ENCODE results near the gene RAMP2. TPM values are rescaled to one million over a fixed set of nuclear protein-coding genes. Genes with fewer than 3 reads are reported as not detected.
"Not testable (repeated sequence)": the region's sequence is repeated elsewhere in the genome, so short reads cannot be mapped to it uniquely, and the experiment has no call there.

RAMP2 gene
- total RNA-seq, 2 donors from 2014 or later = 40.9 to 49.7 TPM

GRCh38 chr17:42761638-42762037 lies 611 bp downstream of the RAMP2 start:
- DNase-seq = no peak
- intact Hi-C loops (cut with DNase I) = loop anchor here (2.0 to 5.0 kb wide), 3 partner anchors 39 to 184 kb away; partner anchors contain the start of gene PSMC3IP (in 1 of the 2)
- ATAC-seq = no peak

GRCh38 chr17:42766124-42766523 lies 5.1 kb downstream of the RAMP2 start:
- intact Hi-C loops (cut with DNase I) = no loop called here
- DNase-seq (no peak), ATAC-seq (no peak)

GRCh38 chr17:42767512-42767911 lies 6.5 kb downstream of the RAMP2 start:
- intact Hi-C loops (cut with DNase I) = no loop called here
- DNase-seq (no peak), ATAC-seq (no peak)

GRCh38 chr17:42768006-42768405 lies 7.0 kb downstream of the RAMP2 start:
- intact Hi-C loops (cut with DNase I); ATAC-seq: not testable (repeated sequence)

GRCh38 chr17:42769964-42770363 lies 8.9 kb downstream of the RAMP2 start:
- DNase-seq; intact Hi-C loops (cut with DNase I); ATAC-seq: not testable (repeated sequence)

More at GRCh38 chr17:42768006-42768405, 7.0 kb downstream of the RAMP2 start:
- not testable (repeated sequence) for DNase-seq

- DNase-seq = no peak
- no peak for ATAC-seq
- intact Hi-C loops (cut with DNase I) = no loop called here
These were observed 11.9 kb downstream of the RAMP2 start for GRCh38 chr17:42772945-42773289.

- ATAC-seq = peak; percentile 96 to 98
- DNase-seq = peak; percentile 79
- intact Hi-C loops (cut with DNase I) = no loop called here
These were observed 12.4 kb downstream of the RAMP2 start, which contains the start of gene VPS25 for GRCh38 chr17:42773290-42774035. TSS of gene VPS25 (plus strand) at chr17:42773449. CDS start at chr17:42773476, 27 bp downstream.

GRCh38 chr17:42774066-42774745 lies 13.2 kb downstream of the RAMP2 start:
- ATAC-seq (no peak), DNase-seq (no peak)
- intact Hi-C loops (cut with DNase I) = no loop called here

GRCh38 chr17:42775534-42776098 lies 14.6 kb downstream of the RAMP2 start:
- intact Hi-C loops (cut with DNase I) = no loop called here
- DNase-seq = no peak
- no peak for ATAC-seq

- intact Hi-C loops (cut with DNase I) = no loop called here
These were observed 17.5 kb downstream of the RAMP2 start for GRCh38 chr17:42778570-42778969.

GRCh38 chr17:42779304-42779935 lies 18.4 kb downstream of the RAMP2 start:
- DNase-seq = no peak
- ATAC-seq = no peak
- intact Hi-C loops (cut with DNase I) = no loop called here

More at GRCh38 chr17:42778570-42778969, 17.5 kb downstream of the RAMP2 start:
- no peak for DNase-seq
- ATAC-seq = no peak

GRCh38 chr17:42779936-42780850 lies 19.2 kb downstream of the RAMP2 start, which contains the start of gene WNK4:
TSS of gene WNK4 (plus strand) at chr17:42780610. CDS start at chr17:42780699, 89 bp downstream.
- peak; percentile 60 to 62 for ATAC-seq

GRCh38 chr17:42780851-42781638 lies 20.0 kb downstream of the RAMP2 start:
- no peak for ATAC-seq
- intact Hi-C loops (cut with DNase I) = no loop called here

More at GRCh38 chr17:42779936-42780850, 19.2 kb downstream of the RAMP2 start, which contains the start of gene WNK4:
- DNase-seq = no peak
- intact Hi-C loops (cut with DNase I) = no loop called here

GRCh38 chr17:42781639-42782165 lies 20.7 kb downstream of the RAMP2 start:
- ATAC-seq = no peak
- intact Hi-C loops (cut with DNase I) = no loop called here
- no peak for DNase-seq

More at GRCh38 chr17:42780851-42781638, 20.0 kb downstream of the RAMP2 start:
- DNase-seq = no peak

GRCh38 chr17:42782166-42783061 lies 21.4 kb downstream of the RAMP2 start:
- DNase-seq (no peak), ATAC-seq (peak in 1 of 2 donors; percentile 10)
- intact Hi-C loops (cut with DNase I) = no loop called here

- DNase-seq (no peak), ATAC-seq (peak in 1 of 2 donors; percentile 57)
- intact Hi-C loops (cut with DNase I) = no loop called here
These were observed 22.2 kb downstream of the RAMP2 start for GRCh38 chr17:42783062-42783790.

Measured in left cardiac atrium (tissue), 4 donors.